Nephron (organoid): ENCODE results near the gene HMG20B.

Experiments used
- H3K27ac Mint-ChIP-seq, 3 experiments: 2 replicates each; pipeline ENCODE4 v1.8.0; 2020; ENCODE audit warnings: mixed read lengths in 3 of 3, mild to moderate bottlenecking in 2 of 3, moderate library complexity in 1 of 3
- H3K27me3 Mint-ChIP-seq: 2 replicates; pipeline ENCODE4 v1.8.0; 2021; ENCODE audit warnings: low read depth, mild to moderate bottlenecking, moderate library complexity, mixed read lengths
- H3K36me3 Mint-ChIP-seq: 2 replicates; pipeline ENCODE4 v1.8.0; 2020; ENCODE audit warnings: low read depth, mixed read lengths
- H3K4me1 Mint-ChIP-seq: 2 replicates; pipeline ENCODE4 v1.8.0; 2020; ENCODE audit warnings: mixed read lengths
- H3K4me3 Mint-ChIP-seq, 3 experiments: 2 replicates each; pipeline ENCODE4 v1.8.0; 2020; ENCODE audit warnings: mild to moderate bottlenecking in 3 of 3, mixed read lengths in 3 of 3, moderate library complexity in 2 of 3
- H3K9me3 Mint-ChIP-seq: 2 replicates; pipeline ENCODE4 v1.8.0; 2020; ENCODE audit warnings: mixed read lengths
- TF ChIP-seq, protein P1 (sequence below), 3 experiments: fragments of 200-600 bp; sonication (generic); IDR thresholded peaks; one replicate each; pipeline ENCODE4 v1.5.0; 2021; ENCODE audit warnings: antibody characterized with exemption in 3 of 3; ENCODE audit not compliant: unreplicated experiment in 3 of 3

The HMG20B gene

DNA sequence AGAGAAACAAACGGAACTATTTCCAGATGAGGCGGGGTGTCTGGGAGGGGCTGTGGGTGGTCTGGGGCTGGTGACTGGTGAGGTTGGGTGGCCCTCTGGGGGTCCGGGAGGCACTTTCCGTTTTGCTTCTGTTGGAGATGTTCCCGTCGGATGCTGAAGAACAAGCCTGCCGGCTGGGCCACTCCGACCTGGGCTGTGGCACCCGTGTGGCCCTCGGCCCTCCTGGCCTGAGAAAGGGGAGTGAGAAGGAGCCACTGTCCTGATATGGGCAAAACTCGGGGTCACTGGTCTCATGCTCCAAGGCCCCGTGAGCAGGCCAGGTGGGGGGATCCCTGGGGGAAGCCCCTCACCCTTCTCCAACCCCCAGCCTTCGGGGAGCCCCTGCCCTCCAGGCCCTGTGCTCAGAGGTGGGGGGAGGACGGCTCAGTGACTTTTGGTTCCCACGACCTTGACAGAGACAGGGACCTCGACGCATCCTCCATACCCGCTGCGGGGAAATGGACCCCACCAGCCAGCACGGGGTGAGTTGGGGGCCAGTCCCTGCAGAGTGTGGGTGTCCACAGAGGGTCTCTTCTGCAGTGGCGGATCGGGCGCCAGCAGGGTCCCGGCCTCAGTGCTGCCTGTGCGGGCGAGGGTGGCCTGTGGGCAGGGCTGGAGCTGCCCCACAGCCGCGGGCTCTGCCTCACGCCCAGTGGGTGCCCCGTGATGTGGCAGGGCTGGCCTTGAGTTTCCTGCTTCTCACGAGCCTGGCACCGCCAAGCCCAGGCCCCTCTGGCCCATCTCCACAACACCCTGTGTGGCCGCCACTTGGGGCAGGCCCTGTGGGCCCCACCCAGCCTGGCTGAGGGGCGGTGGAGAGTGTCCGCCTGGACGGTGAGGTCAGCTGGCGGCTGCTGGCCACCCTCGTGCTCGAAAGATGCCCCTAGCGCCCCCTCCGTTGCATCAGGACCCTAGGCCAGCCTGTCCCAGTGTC, 38.3 kb downstream of the HMG20B start:
- no peak overlapping the region for H3K4me3 Mint-ChIP-seq
- H3K27me3 Mint-ChIP-seq = peaks cover 6% of the 10 kb centered on the region
- TF ChIP-seq, protein P1, sequence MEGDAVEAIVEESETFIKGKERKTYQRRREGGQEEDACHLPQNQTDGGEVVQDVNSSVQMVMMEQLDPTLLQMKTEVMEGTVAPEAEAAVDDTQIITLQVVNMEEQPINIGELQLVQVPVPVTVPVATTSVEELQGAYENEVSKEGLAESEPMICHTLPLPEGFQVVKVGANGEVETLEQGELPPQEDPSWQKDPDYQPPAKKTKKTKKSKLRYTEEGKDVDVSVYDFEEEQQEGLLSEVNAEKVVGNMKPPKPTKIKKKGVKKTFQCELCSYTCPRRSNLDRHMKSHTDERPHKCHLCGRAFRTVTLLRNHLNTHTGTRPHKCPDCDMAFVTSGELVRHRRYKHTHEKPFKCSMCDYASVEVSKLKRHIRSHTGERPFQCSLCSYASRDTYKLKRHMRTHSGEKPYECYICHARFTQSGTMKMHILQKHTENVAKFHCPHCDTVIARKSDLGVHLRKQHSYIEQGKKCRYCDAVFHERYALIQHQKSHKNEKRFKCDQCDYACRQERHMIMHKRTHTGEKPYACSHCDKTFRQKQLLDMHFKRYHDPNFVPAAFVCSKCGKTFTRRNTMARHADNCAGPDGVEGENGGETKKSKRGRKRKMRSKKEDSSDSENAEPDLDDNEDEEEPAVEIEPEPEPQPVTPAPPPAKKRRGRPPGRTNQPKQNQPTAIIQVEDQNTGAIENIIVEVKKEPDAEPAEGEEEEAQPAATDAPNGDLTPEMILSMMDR (IDR thresholded peaks at IDR 0.05; ENCODE audit: unreplicated experiment in 3 of 3) = no peak
- no peak overlapping the region for H3K27ac Mint-ChIP-seq
- H3K9me3 Mint-ChIP-seq = no peaks in the 10 kb centered on the region
- peaks cover 8% of the 10 kb centered on the region for H3K4me1 Mint-ChIP-seq
- peaks cover 9% of the 10 kb centered on the region for H3K36me3 Mint-ChIP-seq

DNA sequence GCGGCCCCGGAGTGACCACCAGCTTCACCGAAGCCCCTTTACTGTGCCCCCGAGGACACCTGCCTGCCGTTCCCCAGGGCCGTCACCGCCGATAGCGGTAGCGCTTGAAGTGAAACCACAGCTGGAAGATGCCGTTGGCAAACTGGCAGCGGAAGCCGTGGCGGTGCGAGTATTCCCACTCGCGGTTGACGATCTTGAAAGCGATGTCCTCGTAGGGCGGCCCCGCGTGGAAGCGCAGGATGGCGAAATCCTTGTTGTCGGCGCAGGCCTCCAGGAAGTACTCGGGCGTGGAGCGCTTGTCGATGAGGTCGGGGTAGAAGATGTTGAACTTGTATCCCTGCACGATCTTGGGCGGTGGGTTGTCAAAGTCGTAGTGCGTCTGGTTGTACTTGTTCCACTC, 39.1 kb downstream of the HMG20B start:
- H3K27me3 Mint-ChIP-seq = peaks cover 6% of the 10 kb centered on the region
- H3K4me1 Mint-ChIP-seq = peaks cover 8% of the 10 kb centered on the region
- H3K27ac Mint-ChIP-seq = no peak overlapping the region
- no peaks in the 10 kb centered on the region for H3K9me3 Mint-ChIP-seq
- no peak overlapping the region for H3K4me3 Mint-ChIP-seq
- TF ChIP-seq, protein P1 (IDR thresholded peaks at IDR 0.05; ENCODE audit: unreplicated experiment in 3 of 3) = no peak
- peaks cover 9% of the 10 kb centered on the region for H3K36me3 Mint-ChIP-seq

DNA sequence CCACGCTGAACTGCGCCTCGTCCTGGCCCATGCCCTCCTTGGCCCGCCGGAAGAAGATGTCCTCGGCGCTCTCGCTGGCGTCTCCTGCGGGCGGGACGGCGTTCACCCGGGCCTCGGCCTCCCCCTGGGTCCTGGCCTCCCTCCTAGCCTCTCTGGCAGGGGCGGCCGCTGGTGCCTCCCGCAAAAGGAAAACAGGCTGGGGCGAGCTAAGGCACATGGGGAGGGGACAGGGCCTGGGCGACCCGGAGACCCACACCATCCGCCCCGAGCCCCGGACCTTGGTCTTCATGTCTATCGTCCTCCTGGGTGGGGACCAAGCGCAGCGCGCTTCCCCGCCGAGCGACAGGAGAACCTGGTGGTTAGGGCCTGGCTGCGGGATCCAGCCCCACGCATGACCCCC, 39.6 kb downstream of the HMG20B start:
- no peaks in the 10 kb centered on the region for H3K9me3 Mint-ChIP-seq
- TF ChIP-seq, protein P1 (IDR thresholded peaks at IDR 0.05; ENCODE audit: unreplicated experiment in 3 of 3) = no peak
- peaks cover 9% of the 10 kb centered on the region for H3K36me3 Mint-ChIP-seq
- peaks cover 8% of the 10 kb centered on the region for H3K4me1 Mint-ChIP-seq
- H3K4me3 Mint-ChIP-seq = no peak overlapping the region
- peaks cover 2% of the 10 kb centered on the region for H3K27me3 Mint-ChIP-seq
- H3K27ac Mint-ChIP-seq = no peak overlapping the region

- TF ChIP-seq, protein P1 (IDR thresholded peaks at IDR 0.05; ENCODE audit: unreplicated experiment in 3 of 3) = no peak
- peaks cover 2% of the 10 kb centered on the region for H3K4me1 Mint-ChIP-seq
- H3K36me3 Mint-ChIP-seq = peaks cover 9% of the 10 kb centered on the region
- no peak overlapping the region for H3K4me3 Mint-ChIP-seq
- H3K27me3 Mint-ChIP-seq = no peaks in the 10 kb centered on the region
- no peaks in the 10 kb centered on the region for H3K9me3 Mint-ChIP-seq
- no peak overlapping the region for H3K27ac Mint-ChIP-seq
These were observed 40.4 kb downstream of the HMG20B start for GRCh38 chr19:3612901-3613741.

GRCh38 chr19:3613818-3614661, 41.3 kb downstream of the HMG20B start:
- Mint-ChIP-seq H3K4me3 (no peak overlapping the region), H3K27me3 (no peaks in the 10 kb centered on the region), H3K27ac (no peak overlapping the region), H3K9me3 (no peaks in the 10 kb centered on the region), H3K36me3 (peaks cover 9% of the 10 kb centered on the region), H3K4me1 (no peaks in the 10 kb centered on the region)
- TF ChIP-seq, protein P1 (IDR thresholded peaks at IDR 0.05; ENCODE audit: unreplicated experiment in 3 of 3) = no peak
